Natural killer cell (primary cell): ENCODE measurements around the gene CLTB. TPM values are rescaled to one million over a fixed set of nuclear protein-coding genes. Genes with fewer than 3 reads are reported as not detected.

Experiments used
- ATAC-seq, 3 donors: fragments of 150-1000 bp in 2 of 3; fragments of 200-7000 bp in 1 of 3; cut with Tn5 transposase; 1 replicate in 1 of 3; 2 replicates in 2 of 3; pipeline ENCODE4 v1.10.0; 2021; ENCODE audit warnings: mild to moderate bottlenecking in 2 of 3, moderate library complexity in 2 of 3
- DNase-seq, 2 donors: peaks; one replicate each; pipeline versions ENCODE4 v3.0.0 to v3.0.0-alpha.2; 2013 to 2021; ENCODE audit warnings: mixed read lengths in 1 of 2
- H3K27ac ChIP-seq: one replicate; pipeline ENCODE4 v1.5.1; 2013; ENCODE audit warnings: mild to moderate bottlenecking, low read length
- H3K27me3 ChIP-seq: one replicate; pipeline ENCODE4 v1.6.1; 2013; ENCODE audit warnings: low read length; ENCODE audit not compliant: control insufficient read depth, insufficient read depth
- H3K36me3 ChIP-seq: one replicate; pipeline ENCODE4 v1.6.1; 2013; ENCODE audit warnings: low read length; ENCODE audit not compliant: control insufficient read depth, insufficient read depth
- H3K4me1 ChIP-seq: one replicate; pipeline ENCODE4 v1.6.1; 2013; ENCODE audit warnings: low read length; ENCODE audit not compliant: control insufficient read depth, insufficient read depth
- H3K4me3 ChIP-seq: one replicate; pipeline ENCODE4 v1.5.1; 2013; ENCODE audit warnings: low read length
- H3K9me3 ChIP-seq: one replicate; pipeline ENCODE4 v1.6.1; 2013; ENCODE audit warnings: low read length; ENCODE audit not compliant: control insufficient read depth, insufficient read depth
- H3K27ac Mint-ChIP-seq, 2 donors: one replicate each; pipeline ENCODE4 v1.8.0; 2022; ENCODE audit warnings: mild to moderate bottlenecking in 2 of 2, mixed read lengths in 2 of 2, moderate library complexity in 1 of 2
- H3K27me3 Mint-ChIP-seq, 2 donors: one replicate each; pipeline ENCODE4 v1.8.0; 2022; ENCODE audit warnings: low read depth in 2 of 2, mixed read lengths in 2 of 2
- H3K36me3 Mint-ChIP-seq: one replicate; pipeline ENCODE4 v1.8.0; 2022; ENCODE audit warnings: mixed read lengths
- H3K4me1 Mint-ChIP-seq, 2 donors: one replicate each; pipeline ENCODE4 v1.8.0; 2022; ENCODE audit warnings: mixed read lengths in 2 of 2
- H3K4me3 Mint-ChIP-seq: one replicate; pipeline ENCODE4 v1.8.0; 2022; ENCODE audit warnings: mild to moderate bottlenecking, moderate library complexity, mixed read lengths
- H3K9me3 Mint-ChIP-seq, 2 donors: one replicate each; pipeline ENCODE4 v1.8.0; 2022; ENCODE audit warnings: mixed read lengths in 2 of 2
- CTCF ChIP-seq: fragments of 200-600 bp; IDR thresholded peaks from one replicate; pipeline ENCODE4 v1.8.0; 2022; ENCODE audit warnings: antibody characterized with exemption
- WGBS: methylation state at CpG from one replicate; pipeline ENCODE4 v1.1.7; 2013; ENCODE audit warnings: missing lambda C conversion rate; ENCODE audit not compliant: insufficient coverage; 5-methylcytosine and 5-hydroxymethylcytosine counted together
- intact Hi-C: fragments of 100-400 bp; cut with micrococcal nuclease; formaldehyde crosslinking; loops from one replicate; pipeline ENCODE4 v1.14.2; 2022
- total RNA-seq, 4 donors: library from RNA; stranded (reverse); fragments of 120-200 nt in 1 of 4; gene quantifications; one replicate each; pipeline versions ENCODE4 v1.2.3 to v1.2.4, GENCODE V29; 2013 to 2022

Gene CLTB
- total RNA-seq, 3 donors from 2014 or later (not counting 1 experiment from before 2014, with no cell fraction given): 60.6 to 77.2 (median 70.4) TPM

GRCh38 chr5:176440927-176441706, 24.8 kb upstream of the CLTB start:
- no peak overlapping the region for H3K4me3 ChIP-seq
- ATAC-seq: no peak
- H3K27ac Mint-ChIP-seq: no peak overlapping the region

GRCh38 chr5:176438959-176439757, 22.8 kb upstream of the CLTB start:
- Mint-ChIP-seq H3K4me1 (peaks cover 9 to 10% of the 10 kb centered on the region in 2 donors), H3K36me3 (no peaks in the 10 kb centered on the region), H3K27ac (no peak overlapping the region), H3K27me3 (peaks cover 0 to 12% of the 10 kb centered on the region in 2 donors), H3K9me3 (no peaks in the 10 kb centered on the region), H3K4me3 (no peak overlapping the region)
- no peak for TF ChIP-seq CTCF
- DNase-seq (no peak), ATAC-seq (no peak)
- no peaks in the 10 kb centered on the region for H3K9me3 ChIP-seq
- no peak overlapping the region for H3K27ac ChIP-seq
- H3K4me3 ChIP-seq: no peak overlapping the region
- intact Hi-C loops: no loop called here
- H3K36me3 ChIP-seq: no peaks in the 10 kb centered on the region
- no peaks in the 10 kb centered on the region for H3K4me1 ChIP-seq
- 93% methylated on average over 11 of the region's 12 CpGs for WGBS
- no peaks in the 10 kb centered on the region for H3K27me3 ChIP-seq

More at GRCh38 chr5:176440927-176441706, 24.8 kb upstream of the CLTB start:
- DNase-seq: no peak
- no peaks in the 10 kb centered on the region for H3K4me1 ChIP-seq
- Mint-ChIP-seq H3K4me3 (no peak overlapping the region), H3K4me1 (peaks cover 9 to 10% of the 10 kb centered on the region in 2 donors), H3K27me3 (peaks cover 0 to 12% of the 10 kb centered on the region in 2 donors), H3K9me3 (no peaks in the 10 kb centered on the region), H3K36me3 (no peaks in the 10 kb centered on the region)
- H3K36me3 ChIP-seq: no peaks in the 10 kb centered on the region
- WGBS: 94% methylated on average over 10 of the region's 10 CpGs
- no peaks in the 10 kb centered on the region for H3K9me3 ChIP-seq
- intact Hi-C loops: no loop called here
- H3K27me3 ChIP-seq: no peaks in the 10 kb centered on the region
- TF ChIP-seq CTCF: no peak
- H3K27ac ChIP-seq: no peak overlapping the region

GRCh38 chr5:176436656-176437055, 20.3 kb upstream of the CLTB start:
- ATAC-seq: peak in 2 of 3 donors; percentile 18 to 45
- no peak for TF ChIP-seq CTCF
- Mint-ChIP-seq H3K36me3 (no peaks in the 10 kb centered on the region), H3K9me3 (no peaks in the 10 kb centered on the region), H3K4me1 (peaks cover 9 to 10% of the 10 kb centered on the region in 2 donors), H3K27ac (peak overlapping the region in 1 of 2 donors; percentile 35), H3K27me3 (peaks cover 4 to 20% of the 10 kb centered on the region in 2 donors), H3K4me3 (peak overlapping the region; percentile 69)
- no peaks in the 10 kb centered on the region for H3K27me3 ChIP-seq
- intact Hi-C loops: no loop called here
- H3K9me3 ChIP-seq: no peaks in the 10 kb centered on the region
- 3% methylated on average over 4 of the region's 5 CpGs for WGBS
- no peak overlapping the region for H3K4me3 ChIP-seq
- no peaks in the 10 kb centered on the region for H3K36me3 ChIP-seq
- H3K4me1 ChIP-seq: no peaks in the 10 kb centered on the region
- no peak overlapping the region for H3K27ac ChIP-seq
- DNase-seq: peak in 1 of 2 donors; percentile 31
